K562 (cell line): Measurements from ENCODE around the gene ZNF672. TPM values are rescaled to one million over a fixed set of nuclear protein-coding genes. Genes with fewer than 3 reads are reported as not detected.
A peak's percentile ranks its signal among the peaks of the same experiment; 100 is the strongest.

Experiments
- ETV5 ChIP-seq: sonication (generic); formaldehyde crosslinking; IDR thresholded peaks from 2 replicates; pipeline ENCODE4 v1.4.0; 2020; ENCODE audit warnings: low read depth, mild to moderate bottlenecking, missing genetic modification reagents
- KDM5B ChIP-seq: fragments of 200-600 bp; sonication (generic); IDR thresholded peaks from 2 replicates; pipeline ENCODE4 v1.6.1; 2012; ENCODE audit warnings: low read depth, mild to moderate bottlenecking, moderate library complexity, low read length, control low read depth, inconsistent platforms; ENCODE audit not compliant: insufficient replicate concordance
- SIN3B ChIP-seq: fragments of 450-650 bp; IDR thresholded peaks from 2 replicates; pipeline ENCODE4 v1.6.1; 2017; ENCODE audit warnings: low read depth, mild to moderate bottlenecking, moderate library complexity
- SUPT5H ChIP-seq: fragments of 450-650 bp; IDR thresholded peaks from 2 replicates; pipeline ENCODE4 v1.6.1; 2016
- ZC3H8 ChIP-seq: fragments of 450-650 bp; IDR thresholded peaks from 2 replicates; pipeline ENCODE4 v1.6.1; 2017
- ZNF165 ChIP-seq: fragments of 250-450 bp; sonication (Bioruptor Pico); IDR thresholded peaks from 2 replicates; pipeline ENCODE4 v1.4.0; 2020; ENCODE audit warnings: borderline replicate concordance
- polyA plus RNA-seq, 8 experiments: library from polyadenylated mRNA; depleted of rRNA in 4 of 8; stranded (reverse) in 5 of 8; unstranded in 3 of 8; fragments of >200 nt; fragmentation: Nextera tagmentation in 2 of 8; fragmentation: Illumina TruSeq in 1 of 8; extraction: Ambion mirVana in 2 of 8; extraction: Trizol in 1 of 8; gene quantifications; 2 replicates each; pipeline versions ENCODE4 v1.2.1 to v1.2.3, GENCODE V29; 2011 to 2014; ENCODE audit warnings: inconsistent platforms in 1 of 8, missing spikeins in 1 of 8
- total RNA-seq, 7 experiments: library from RNA; depleted of rRNA in 6 of 7; stranded (reverse); fragments of >200 nt in 6 of 7; fragmentation: Illumina TruSeq in 2 of 7; extraction: Trizol in 2 of 7; gene quantifications; 2 replicates each; pipeline versions ENCODE4 v1.2.1 to v1.2.3, GENCODE V29; 2011 to 2021; ENCODE audit warnings: low replicate concordance in 1 of 7
- TF ChIP-seq, protein P1 (sequence below): fragments of 450-650 bp; IDR thresholded peaks from 2 replicates; pipeline ENCODE4 v1.6.1; 2016; ENCODE audit warnings: mild to moderate bottlenecking, moderate library complexity
- TF ChIP-seq, protein P2 (sequence below), 2 experiments: fragments of 250-450 bp in 1 of 2; fragments of 450-650 bp in 1 of 2; sonication (Bioruptor Pico) in 1 of 2; IDR thresholded peaks; 2 replicates each; pipeline versions ENCODE4 v1.6.1 to v1.8.0; 2016 to 2021; ENCODE audit warnings: mild to moderate bottlenecking in 2 of 2, moderate library complexity in 2 of 2, missing compliant biosample characterization in 1 of 2, missing genetic modification characterization in 1 of 2
- TF ChIP-seq, protein P3 (sequence below), 2 experiments: IDR thresholded peaks in 1 of 2; conservative IDR thresholded peaks in 1 of 2; 2 replicates each; pipeline ENCODE4 v1.6.1; 2016; ENCODE audit warnings: low read depth in 2 of 2, mild to moderate bottlenecking in 1 of 2, missing compliant biosample characterization in 1 of 2, missing genetic modification characterization in 1 of 2, moderate library complexity in 1 of 2

Gene ZNF672
- total and polyA plus RNA-seq, 9 of the 15 experiments (the other 6 are each of a cell fraction or from before 2014, with no cell fraction given) = 1.9 to 57.9 (median 24.1) TPM

DNA sequence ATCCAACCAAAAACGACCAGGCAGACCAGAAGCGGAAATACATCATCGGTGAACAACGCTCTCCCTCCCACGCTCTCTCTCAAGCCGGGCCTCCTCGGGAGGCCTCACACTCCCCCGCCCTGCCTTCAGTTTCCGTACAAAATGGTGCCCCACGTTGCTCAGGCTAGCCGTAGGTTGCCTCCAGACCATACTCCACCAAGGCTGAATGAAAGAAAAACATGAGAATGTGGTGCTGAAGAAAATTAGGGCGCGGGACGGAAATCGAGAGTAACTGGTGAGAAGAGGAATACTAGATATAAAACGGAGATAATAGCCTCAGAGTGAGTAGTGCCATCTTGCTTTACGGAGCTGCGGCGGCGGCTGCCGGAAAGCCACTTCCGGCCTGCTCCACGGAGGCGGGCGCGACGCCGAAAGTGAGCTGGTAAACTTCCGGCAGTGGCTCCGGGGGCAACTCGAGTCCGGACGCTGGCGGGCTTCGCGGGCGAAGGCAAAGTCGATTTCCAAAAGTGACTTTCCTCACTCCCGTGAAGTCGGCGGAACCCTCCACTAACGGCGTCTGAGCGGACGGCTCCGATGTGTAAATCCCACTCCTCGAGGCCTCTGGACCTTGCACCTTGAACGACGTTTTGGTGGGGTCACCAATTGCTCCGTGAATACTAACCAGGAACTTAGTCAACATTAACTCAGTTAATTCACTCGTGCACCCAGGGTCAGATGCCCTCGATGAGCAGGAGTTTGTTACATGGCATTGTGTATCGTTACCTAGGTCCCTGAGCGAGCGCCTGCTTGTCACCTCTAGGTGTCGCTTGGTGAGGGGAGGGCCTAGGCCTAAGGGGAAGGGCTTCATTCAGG, 11.9 kb upstream of the ZNF672 start, which contains the start of gene SH3BP5L (continued):
- TF ChIP-seq, protein P1, sequence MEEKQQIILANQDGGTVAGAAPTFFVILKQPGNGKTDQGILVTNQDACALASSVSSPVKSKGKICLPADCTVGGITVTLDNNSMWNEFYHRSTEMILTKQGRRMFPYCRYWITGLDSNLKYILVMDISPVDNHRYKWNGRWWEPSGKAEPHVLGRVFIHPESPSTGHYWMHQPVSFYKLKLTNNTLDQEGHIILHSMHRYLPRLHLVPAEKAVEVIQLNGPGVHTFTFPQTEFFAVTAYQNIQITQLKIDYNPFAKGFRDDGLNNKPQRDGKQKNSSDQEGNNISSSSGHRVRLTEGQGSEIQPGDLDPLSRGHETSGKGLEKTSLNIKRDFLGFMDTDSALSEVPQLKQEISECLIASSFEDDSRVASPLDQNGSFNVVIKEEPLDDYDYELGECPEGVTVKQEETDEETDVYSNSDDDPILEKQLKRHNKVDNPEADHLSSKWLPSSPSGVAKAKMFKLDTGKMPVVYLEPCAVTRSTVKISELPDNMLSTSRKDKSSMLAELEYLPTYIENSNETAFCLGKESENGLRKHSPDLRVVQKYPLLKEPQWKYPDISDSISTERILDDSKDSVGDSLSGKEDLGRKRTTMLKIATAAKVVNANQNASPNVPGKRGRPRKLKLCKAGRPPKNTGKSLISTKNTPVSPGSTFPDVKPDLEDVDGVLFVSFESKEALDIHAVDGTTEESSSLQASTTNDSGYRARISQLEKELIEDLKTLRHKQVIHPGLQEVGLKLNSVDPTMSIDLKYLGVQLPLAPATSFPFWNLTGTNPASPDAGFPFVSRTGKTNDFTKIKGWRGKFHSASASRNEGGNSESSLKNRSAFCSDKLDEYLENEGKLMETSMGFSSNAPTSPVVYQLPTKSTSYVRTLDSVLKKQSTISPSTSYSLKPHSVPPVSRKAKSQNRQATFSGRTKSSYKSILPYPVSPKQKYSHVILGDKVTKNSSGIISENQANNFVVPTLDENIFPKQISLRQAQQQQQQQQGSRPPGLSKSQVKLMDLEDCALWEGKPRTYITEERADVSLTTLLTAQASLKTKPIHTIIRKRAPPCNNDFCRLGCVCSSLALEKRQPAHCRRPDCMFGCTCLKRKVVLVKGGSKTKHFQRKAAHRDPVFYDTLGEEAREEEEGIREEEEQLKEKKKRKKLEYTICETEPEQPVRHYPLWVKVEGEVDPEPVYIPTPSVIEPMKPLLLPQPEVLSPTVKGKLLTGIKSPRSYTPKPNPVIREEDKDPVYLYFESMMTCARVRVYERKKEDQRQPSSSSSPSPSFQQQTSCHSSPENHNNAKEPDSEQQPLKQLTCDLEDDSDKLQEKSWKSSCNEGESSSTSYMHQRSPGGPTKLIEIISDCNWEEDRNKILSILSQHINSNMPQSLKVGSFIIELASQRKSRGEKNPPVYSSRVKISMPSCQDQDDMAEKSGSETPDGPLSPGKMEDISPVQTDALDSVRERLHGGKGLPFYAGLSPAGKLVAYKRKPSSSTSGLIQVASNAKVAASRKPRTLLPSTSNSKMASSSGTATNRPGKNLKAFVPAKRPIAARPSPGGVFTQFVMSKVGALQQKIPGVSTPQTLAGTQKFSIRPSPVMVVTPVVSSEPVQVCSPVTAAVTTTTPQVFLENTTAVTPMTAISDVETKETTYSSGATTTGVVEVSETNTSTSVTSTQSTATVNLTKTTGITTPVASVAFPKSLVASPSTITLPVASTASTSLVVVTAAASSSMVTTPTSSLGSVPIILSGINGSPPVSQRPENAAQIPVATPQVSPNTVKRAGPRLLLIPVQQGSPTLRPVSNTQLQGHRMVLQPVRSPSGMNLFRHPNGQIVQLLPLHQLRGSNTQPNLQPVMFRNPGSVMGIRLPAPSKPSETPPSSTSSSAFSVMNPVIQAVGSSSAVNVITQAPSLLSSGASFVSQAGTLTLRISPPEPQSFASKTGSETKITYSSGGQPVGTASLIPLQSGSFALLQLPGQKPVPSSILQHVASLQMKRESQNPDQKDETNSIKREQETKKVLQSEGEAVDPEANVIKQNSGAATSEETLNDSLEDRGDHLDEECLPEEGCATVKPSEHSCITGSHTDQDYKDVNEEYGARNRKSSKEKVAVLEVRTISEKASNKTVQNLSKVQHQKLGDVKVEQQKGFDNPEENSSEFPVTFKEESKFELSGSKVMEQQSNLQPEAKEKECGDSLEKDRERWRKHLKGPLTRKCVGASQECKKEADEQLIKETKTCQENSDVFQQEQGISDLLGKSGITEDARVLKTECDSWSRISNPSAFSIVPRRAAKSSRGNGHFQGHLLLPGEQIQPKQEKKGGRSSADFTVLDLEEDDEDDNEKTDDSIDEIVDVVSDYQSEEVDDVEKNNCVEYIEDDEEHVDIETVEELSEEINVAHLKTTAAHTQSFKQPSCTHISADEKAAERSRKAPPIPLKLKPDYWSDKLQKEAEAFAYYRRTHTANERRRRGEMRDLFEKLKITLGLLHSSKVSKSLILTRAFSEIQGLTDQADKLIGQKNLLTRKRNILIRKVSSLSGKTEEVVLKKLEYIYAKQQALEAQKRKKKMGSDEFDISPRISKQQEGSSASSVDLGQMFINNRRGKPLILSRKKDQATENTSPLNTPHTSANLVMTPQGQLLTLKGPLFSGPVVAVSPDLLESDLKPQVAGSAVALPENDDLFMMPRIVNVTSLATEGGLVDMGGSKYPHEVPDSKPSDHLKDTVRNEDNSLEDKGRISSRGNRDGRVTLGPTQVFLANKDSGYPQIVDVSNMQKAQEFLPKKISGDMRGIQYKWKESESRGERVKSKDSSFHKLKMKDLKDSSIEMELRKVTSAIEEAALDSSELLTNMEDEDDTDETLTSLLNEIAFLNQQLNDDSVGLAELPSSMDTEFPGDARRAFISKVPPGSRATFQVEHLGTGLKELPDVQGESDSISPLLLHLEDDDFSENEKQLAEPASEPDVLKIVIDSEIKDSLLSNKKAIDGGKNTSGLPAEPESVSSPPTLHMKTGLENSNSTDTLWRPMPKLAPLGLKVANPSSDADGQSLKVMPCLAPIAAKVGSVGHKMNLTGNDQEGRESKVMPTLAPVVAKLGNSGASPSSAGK = peak; percentile 90
- TF ChIP-seq ZNF165 (CRISPR knock-in tag) (no peak), SUPT5H (peak; percentile 67), ZC3H8 (no peak), SIN3B (peak; percentile 59), KDM5B (no peak), ETV5 (CRISPR knock-in tag) (peak; percentile 89)
- TF ChIP-seq, protein P2, sequence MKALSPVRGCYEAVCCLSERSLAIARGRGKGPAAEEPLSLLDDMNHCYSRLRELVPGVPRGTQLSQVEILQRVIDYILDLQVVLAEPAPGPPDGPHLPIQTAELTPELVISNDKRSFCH (CRISPR knock-in tag; IDR thresholded peaks at IDR 0.05) = no peak
- TF ChIP-seq, protein P2 (tag; IDR thresholded peaks at IDR 0.05) = peak; percentile 72; the same call in 1 of the 2 replicates
- TF ChIP-seq, protein P3, sequence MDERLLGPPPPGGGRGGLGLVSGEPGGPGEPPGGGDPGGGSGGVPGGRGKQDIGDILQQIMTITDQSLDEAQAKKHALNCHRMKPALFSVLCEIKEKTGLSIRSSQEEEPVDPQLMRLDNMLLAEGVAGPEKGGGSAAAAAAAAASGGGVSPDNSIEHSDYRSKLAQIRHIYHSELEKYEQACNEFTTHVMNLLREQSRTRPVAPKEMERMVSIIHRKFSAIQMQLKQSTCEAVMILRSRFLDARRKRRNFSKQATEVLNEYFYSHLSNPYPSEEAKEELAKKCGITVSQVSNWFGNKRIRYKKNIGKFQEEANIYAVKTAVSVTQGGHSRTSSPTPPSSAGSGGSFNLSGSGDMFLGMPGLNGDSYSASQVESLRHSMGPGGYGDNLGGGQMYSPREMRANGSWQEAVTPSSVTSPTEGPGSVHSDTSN (CRISPR knock-in tag; IDR thresholded peaks at IDR 0.05; ENCODE audit: low read depth) = no peak
- TF ChIP-seq, protein P3 (tag; conservative IDR thresholded peaks at IDR 0.05; ENCODE audit: low read depth) = no peak
